ENCODE results near the gene KRTCAP3.

KRTCAP3 gene

GRCh38 chr2:27441226-27441926, 805 bp upstream of the KRTCAP3 start:
- DNase-seq (ENCODE audit: low read depth) = no peak
- TF ChIP-seq CTCF (IDR thresholded peaks at IDR 0.05; ENCODE audit: low read depth, low read length, missing control alignments) = no peak
- no peak overlapping the region for H3K4me3 ChIP-seq (ENCODE audit: low read depth, low read length)

- no peak for DNase-seq (ENCODE audit: low read depth)
- TF ChIP-seq CTCF (IDR thresholded peaks at IDR 0.05; ENCODE audit: low read depth, low read length, missing control alignments) = no peak
- H3K4me3 ChIP-seq (ENCODE audit: low read depth, low read length) = no peak overlapping the region
These were observed 720 bp downstream of the KRTCAP3 start for GRCh38 chr2:27442920-27443282.

GRCh38 chr2:27445155-27445554, 3.0 kb downstream of the KRTCAP3 start:
- DNase-seq (ENCODE audit: low read depth) = no peak
- no peak overlapping the region for H3K4me3 ChIP-seq (ENCODE audit: low read depth, low read length)
- no peak for TF ChIP-seq CTCF (IDR thresholded peaks at IDR 0.05; ENCODE audit: low read depth, low read length, missing control alignments)

- no peak for DNase-seq (ENCODE audit: low read depth)
- no peak for TF ChIP-seq CTCF (IDR thresholded peaks at IDR 0.05; ENCODE audit: low read depth, low read length, missing control alignments)
- H3K4me3 ChIP-seq (ENCODE audit: low read depth, low read length) = no peak overlapping the region
These were observed 3.4 kb downstream of the KRTCAP3 start for GRCh38 chr2:27445615-27446014.

GRCh38 chr2:27446057-27446456, 3.9 kb downstream of the KRTCAP3 start:
- TF ChIP-seq CTCF (IDR thresholded peaks at IDR 0.05; ENCODE audit: low read depth, low read length, missing control alignments) = no peak
- no peak for DNase-seq (ENCODE audit: low read depth)
- no peak overlapping the region for H3K4me3 ChIP-seq (ENCODE audit: low read depth, low read length)

- no peak for TF ChIP-seq CTCF (IDR thresholded peaks at IDR 0.05; ENCODE audit: low read depth, low read length, missing control alignments)
- no peak for DNase-seq (ENCODE audit: low read depth)
- no peak overlapping the region for H3K4me3 ChIP-seq (ENCODE audit: low read depth, low read length)
These were observed 6.2 kb downstream of the KRTCAP3 start for GRCh38 chr2:27448381-27448780.

GRCh38 chr2:27451095-27451494, 8.9 kb downstream of the KRTCAP3 start:
- no peak for TF ChIP-seq CTCF (IDR thresholded peaks at IDR 0.05; ENCODE audit: low read depth, low read length, missing control alignments)
- H3K4me3 ChIP-seq (ENCODE audit: low read depth, low read length) = no peak overlapping the region
- no peak for DNase-seq (ENCODE audit: low read depth)
